ENCODE measurements around the gene IKZF3. TPM values are rescaled to one million over a fixed set of nuclear protein-coding genes. Genes with fewer than 3 reads are reported as not detected.

The IKZF3 gene
- total RNA-seq, 1 experiment from 2014 or later = not detected

- TF ChIP-seq EZH2 (IDR thresholded peaks at IDR 0.05; ENCODE audit: low read length, unreplicated experiment) (no peak), CTCF (conservative IDR thresholded peaks at IDR 0.05; ENCODE audit: low read depth, low read length) (no peak), EZH2phosphoT487 (IDR thresholded peaks at IDR 0.05; ENCODE audit: borderline replicate concordance, low read length) (no peak)
- CTCF ChIA-PET = no interaction called here
- POLR2A ChIA-PET (ENCODE audit: unreplicated experiment) = no interaction called here
Measured at GRCh38 chr17:39831588-39831987, 32.5 kb downstream of the IKZF3 start.

GRCh38 chr17:39828443-39828842, 35.7 kb downstream of the IKZF3 start:
- ATAC-seq = no peak
- CTCF ChIA-PET = no interaction called here

More at GRCh38 chr17:39831588-39831987, 32.5 kb downstream of the IKZF3 start:
- Histone ChIP-seq H3K9ac (ENCODE audit: low read length) (no peak overlapping the region), H3K79me2 (ENCODE audit: low read length) (no peaks in the 10 kb centered on the region), H3K4me3 (ENCODE audit: low read length) (no peak overlapping the region), H2AFZ (ENCODE audit: low read length) (no peak overlapping the region), H3K4me1 (ENCODE audit: insufficient read depth, low read length) (no peaks in the 10 kb centered on the region), H3K27me3 (ENCODE audit: low read length) (no peaks in the 10 kb centered on the region; the same call in 1 of the 2 replicates), H4K20me1 (ENCODE audit: low read length) (no peaks in the 10 kb centered on the region), H3K36me3 (ENCODE audit: low read depth, low read length) (no peaks in the 10 kb centered on the region), H3F3A (ENCODE audit: low read length, unreplicated experiment) (no peaks in the 10 kb centered on the region), H3K9me2 (replicated peaks; ENCODE audit: low read length) (no peaks in the 10 kb centered on the region), H3K4me2 (ENCODE audit: low read length) (no peak overlapping the region), H3K27ac (ENCODE audit: low read length) (no peak overlapping the region), H3K9me3 (ENCODE audit: low read length) (no peaks in the 10 kb centered on the region)
- DNase-seq (no peak), ATAC-seq (no peak)
- intact Hi-C loops (cut with micrococcal nuclease) = no loop called here
- no TSS peak for BruUV-seq (replicated peaks)

GRCh38 chr17:39826334-39826733, 37.8 kb downstream of the IKZF3 start:
- ChIA-PET POLR2A (ENCODE audit: unreplicated experiment) (no interaction called here), CTCF (no interaction called here)
- TF ChIP-seq EZH2 (IDR thresholded peaks at IDR 0.05; ENCODE audit: low read length, unreplicated experiment) (no peak), CTCF (conservative IDR thresholded peaks at IDR 0.05; ENCODE audit: low read depth, low read length) (no peak), EZH2phosphoT487 (IDR thresholded peaks at IDR 0.05; ENCODE audit: borderline replicate concordance, low read length) (no peak)

More at GRCh38 chr17:39828443-39828842, 35.7 kb downstream of the IKZF3 start:
- no peaks in the 10 kb centered on the region for H3F3A ChIP-seq (ENCODE audit: low read length, unreplicated experiment)
- no peak overlapping the region for H3K4me3 ChIP-seq (ENCODE audit: low read length)
- no peaks in the 10 kb centered on the region for H4K20me1 ChIP-seq (ENCODE audit: low read length)
- H3K9me2 ChIP-seq (replicated peaks; ENCODE audit: low read length) = no peaks in the 10 kb centered on the region
- no peaks in the 10 kb centered on the region; the same call in 1 of the 2 replicates for H3K27me3 ChIP-seq (ENCODE audit: low read length)
- DNase-seq = no peak
- H2AFZ ChIP-seq (ENCODE audit: low read length) = no peak overlapping the region
- no peaks in the 10 kb centered on the region for H3K36me3 ChIP-seq (ENCODE audit: low read depth, low read length)
- no peaks in the 10 kb centered on the region for H3K9me3 ChIP-seq (ENCODE audit: low read length)
- H3K4me2 ChIP-seq (ENCODE audit: low read length) = no peak overlapping the region
- BruUV-seq (replicated peaks) = no TSS peak
- H3K79me2 ChIP-seq (ENCODE audit: low read length) = no peaks in the 10 kb centered on the region
- no peaks in the 10 kb centered on the region for H3K4me1 ChIP-seq (ENCODE audit: insufficient read depth, low read length)
- TF ChIP-seq EZH2 (IDR thresholded peaks at IDR 0.05; ENCODE audit: low read length, unreplicated experiment) = no peak
- no peak overlapping the region for H3K27ac ChIP-seq (ENCODE audit: low read length)
- POLR2A ChIA-PET (ENCODE audit: unreplicated experiment) = no interaction called here
- intact Hi-C loops (cut with micrococcal nuclease) = no loop called here
- H3K9ac ChIP-seq (ENCODE audit: low read length) = no peak overlapping the region

More at GRCh38 chr17:39826334-39826733, 37.8 kb downstream of the IKZF3 start:
- Histone ChIP-seq H3K9me2 (replicated peaks; ENCODE audit: low read length) (no peaks in the 10 kb centered on the region), H3K27me3 (ENCODE audit: low read length) (no peaks in the 10 kb centered on the region), H3K9me3 (ENCODE audit: low read length) (no peaks in the 10 kb centered on the region), H3K9ac (ENCODE audit: low read length) (no peak overlapping the region), H4K20me1 (ENCODE audit: low read length) (no peaks in the 10 kb centered on the region), H3K27ac (ENCODE audit: low read length) (no peak overlapping the region), H3F3A (ENCODE audit: low read length, unreplicated experiment) (no peaks in the 10 kb centered on the region), H3K4me3 (ENCODE audit: low read length) (no peak overlapping the region), H3K4me2 (ENCODE audit: low read length) (no peak overlapping the region), H3K36me3 (ENCODE audit: low read depth, low read length) (no peaks in the 10 kb centered on the region), H3K4me1 (ENCODE audit: insufficient read depth, low read length) (no peaks in the 10 kb centered on the region), H2AFZ (ENCODE audit: low read length) (no peak overlapping the region), H3K79me2 (ENCODE audit: low read length) (no peaks in the 10 kb centered on the region)
- ATAC-seq = no peak
- BruUV-seq (replicated peaks) = no TSS peak
- intact Hi-C loops (cut with micrococcal nuclease) = no loop called here
- no peak for DNase-seq
